NB4 (cell line): ENCODE results near the gene CLEC16A.

Experiments used
- DNase-seq: peaks from one replicate; pipeline ENCODE4 v3.0.0; 2010; ENCODE audit warnings: low read depth
- H3K4me3 ChIP-seq: one replicate; pipeline ENCODE4 v1.5.1; 2011; ENCODE audit warnings: mild to moderate bottlenecking, low read depth, low read length, moderate library complexity
- MYC ChIP-seq: IDR thresholded peaks from 2 replicates; pipeline ENCODE4 v1.6.1; 2011; ENCODE audit warnings: low read depth, low read length
- POLR2A ChIP-seq: IDR thresholded peaks from 2 replicates; pipeline ENCODE4 v1.6.1; 2011; ENCODE audit warnings: mild to moderate bottlenecking; ENCODE audit not compliant: insufficient read length; ENCODE audit errors: extremely low read depth
- TF ChIP-seq, protein P1 (sequence below): IDR thresholded peaks from 2 replicates; pipeline ENCODE4 v1.6.1; 2011; ENCODE audit warnings: low read depth, low read length
- TF ChIP-seq, protein P2 (sequence below): IDR thresholded peaks from one replicate; pipeline ENCODE4 v1.5.1; 2012; ENCODE audit warnings: low read depth, low read length

CLEC16A gene

DNA sequence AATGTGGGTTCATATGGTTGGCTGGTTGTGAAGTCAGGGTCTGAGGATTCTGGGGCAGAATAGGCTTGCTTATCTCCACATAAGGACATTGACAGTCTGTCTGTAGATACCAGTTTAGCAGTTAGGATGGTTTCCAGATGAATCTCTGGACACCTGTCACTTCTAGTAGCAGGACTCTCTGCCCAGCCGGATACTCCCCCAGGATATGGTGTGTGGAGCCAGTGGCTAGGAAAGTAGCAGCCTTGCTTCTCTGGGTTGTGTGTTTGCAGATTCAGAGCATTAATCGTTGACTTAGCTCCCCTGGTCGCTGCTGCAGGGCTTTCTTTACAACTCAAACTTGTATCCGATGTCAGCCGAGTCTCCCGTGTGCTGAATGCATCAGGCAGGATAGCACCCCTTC, 45.2 kb downstream of the CLEC16A start:
- no peak for DNase-seq
- TF ChIP-seq POLR2A (no peak), MYC (no peak)
- TF ChIP-seq, protein P1, sequence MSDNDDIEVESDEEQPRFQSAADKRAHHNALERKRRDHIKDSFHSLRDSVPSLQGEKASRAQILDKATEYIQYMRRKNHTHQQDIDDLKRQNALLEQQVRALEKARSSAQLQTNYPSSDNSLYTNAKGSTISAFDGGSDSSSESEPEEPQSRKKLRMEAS = no peak
- TF ChIP-seq, protein P2, sequence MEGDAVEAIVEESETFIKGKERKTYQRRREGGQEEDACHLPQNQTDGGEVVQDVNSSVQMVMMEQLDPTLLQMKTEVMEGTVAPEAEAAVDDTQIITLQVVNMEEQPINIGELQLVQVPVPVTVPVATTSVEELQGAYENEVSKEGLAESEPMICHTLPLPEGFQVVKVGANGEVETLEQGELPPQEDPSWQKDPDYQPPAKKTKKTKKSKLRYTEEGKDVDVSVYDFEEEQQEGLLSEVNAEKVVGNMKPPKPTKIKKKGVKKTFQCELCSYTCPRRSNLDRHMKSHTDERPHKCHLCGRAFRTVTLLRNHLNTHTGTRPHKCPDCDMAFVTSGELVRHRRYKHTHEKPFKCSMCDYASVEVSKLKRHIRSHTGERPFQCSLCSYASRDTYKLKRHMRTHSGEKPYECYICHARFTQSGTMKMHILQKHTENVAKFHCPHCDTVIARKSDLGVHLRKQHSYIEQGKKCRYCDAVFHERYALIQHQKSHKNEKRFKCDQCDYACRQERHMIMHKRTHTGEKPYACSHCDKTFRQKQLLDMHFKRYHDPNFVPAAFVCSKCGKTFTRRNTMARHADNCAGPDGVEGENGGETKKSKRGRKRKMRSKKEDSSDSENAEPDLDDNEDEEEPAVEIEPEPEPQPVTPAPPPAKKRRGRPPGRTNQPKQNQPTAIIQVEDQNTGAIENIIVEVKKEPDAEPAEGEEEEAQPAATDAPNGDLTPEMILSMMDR = no peak
- no peak overlapping the region for H3K4me3 ChIP-seq

DNA sequence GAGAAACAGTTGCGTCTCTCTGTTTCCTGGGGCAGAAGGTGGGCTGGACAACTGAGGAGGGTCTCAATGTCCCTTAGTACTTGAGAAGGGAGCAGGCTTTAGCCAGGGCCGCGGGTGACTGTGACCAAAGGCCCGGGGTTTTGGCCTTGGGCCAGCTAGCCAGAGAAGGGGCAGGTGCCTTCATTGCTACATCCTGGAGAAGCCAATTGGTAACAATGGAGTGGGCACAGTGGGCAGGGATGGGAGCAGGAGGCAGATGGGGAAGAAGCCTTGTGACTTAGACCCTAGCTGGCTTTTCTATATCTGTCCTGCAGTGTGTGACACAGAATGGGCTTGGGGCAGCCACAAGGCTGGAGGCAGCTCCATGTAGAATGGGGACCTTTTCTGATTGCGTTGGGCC, 46.0 kb downstream of the CLEC16A start:
- no peak overlapping the region for H3K4me3 ChIP-seq
- TF ChIP-seq, protein P1 = no peak
- TF ChIP-seq MYC (no peak), POLR2A (no peak)
- TF ChIP-seq, protein P2 = no peak
- no peak for DNase-seq

DNA sequence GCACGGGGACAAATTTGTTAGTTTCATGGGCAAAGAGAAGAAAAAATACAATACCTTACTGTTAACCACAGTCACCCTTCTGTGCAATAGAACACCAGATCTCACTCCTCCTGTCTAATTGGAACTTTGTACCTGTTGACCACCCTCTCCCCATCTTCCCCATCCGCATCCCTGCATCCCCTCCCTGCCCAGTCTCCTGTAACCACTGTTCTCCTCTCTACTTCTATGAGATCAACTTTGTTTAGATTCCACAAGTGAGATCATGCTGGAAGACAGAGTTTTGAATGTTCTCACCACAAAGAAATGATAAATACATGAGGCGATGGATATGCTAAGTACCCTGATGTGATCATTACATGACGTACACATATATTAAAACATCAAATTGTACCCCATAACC, 47.7 kb downstream of the CLEC16A start:
- no peak overlapping the region for H3K4me3 ChIP-seq
- no peak for DNase-seq
- TF ChIP-seq, protein P1 = no peak
- TF ChIP-seq POLR2A (no peak), MYC (no peak)
- TF ChIP-seq, protein P2 = no peak

DNA sequence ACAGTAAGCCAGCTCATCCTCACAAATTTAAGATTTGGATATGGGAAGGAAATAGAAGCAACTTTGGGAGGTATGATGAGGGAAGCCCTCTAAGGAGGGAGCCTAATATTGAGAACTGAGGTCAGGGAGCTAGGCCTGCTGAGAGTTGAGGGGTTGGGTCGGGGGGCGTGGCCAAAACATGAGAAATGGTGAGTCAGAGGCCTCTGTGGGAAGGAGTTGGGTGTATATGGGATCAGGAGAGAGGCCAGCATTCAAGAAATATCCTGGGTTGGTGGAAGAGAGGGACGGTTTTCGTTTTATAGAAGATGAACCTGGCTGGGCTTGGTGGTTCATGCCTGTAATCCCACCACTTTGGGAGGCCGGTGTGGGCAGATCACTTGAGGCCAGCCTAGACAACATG, 48.4 kb downstream of the CLEC16A start:
- no peak overlapping the region for H3K4me3 ChIP-seq
- peak; percentile 68 for DNase-seq
- TF ChIP-seq MYC = no peak
- TF ChIP-seq, protein P1 = no peak
- TF ChIP-seq, protein P2 = no peak
- no peak for TF ChIP-seq POLR2A

DNA sequence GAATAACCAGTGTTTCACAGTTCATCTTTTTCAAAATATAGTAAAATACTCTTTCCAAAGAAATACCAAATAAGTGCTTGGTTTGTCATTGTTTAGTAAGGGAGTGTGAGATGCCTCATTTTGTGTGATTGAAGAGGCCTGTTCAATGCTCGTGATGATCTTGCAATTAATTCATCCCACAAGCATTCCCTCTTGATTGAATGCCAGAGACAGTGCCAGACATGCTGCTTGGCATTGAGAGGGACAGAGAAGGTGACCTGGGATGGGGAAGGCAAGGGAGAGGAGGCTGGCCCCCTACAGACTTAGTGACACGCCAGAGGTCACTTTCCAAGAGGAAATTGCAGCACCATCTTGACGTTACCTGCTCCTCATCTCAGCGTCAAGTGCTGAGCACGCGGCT, 49.3 kb downstream of the CLEC16A start:
- no peak overlapping the region for H3K4me3 ChIP-seq
- DNase-seq = no peak
- TF ChIP-seq POLR2A = no peak
- no peak for TF ChIP-seq MYC
- TF ChIP-seq, protein P2 = no peak
- TF ChIP-seq, protein P1 = no peak

DNA sequence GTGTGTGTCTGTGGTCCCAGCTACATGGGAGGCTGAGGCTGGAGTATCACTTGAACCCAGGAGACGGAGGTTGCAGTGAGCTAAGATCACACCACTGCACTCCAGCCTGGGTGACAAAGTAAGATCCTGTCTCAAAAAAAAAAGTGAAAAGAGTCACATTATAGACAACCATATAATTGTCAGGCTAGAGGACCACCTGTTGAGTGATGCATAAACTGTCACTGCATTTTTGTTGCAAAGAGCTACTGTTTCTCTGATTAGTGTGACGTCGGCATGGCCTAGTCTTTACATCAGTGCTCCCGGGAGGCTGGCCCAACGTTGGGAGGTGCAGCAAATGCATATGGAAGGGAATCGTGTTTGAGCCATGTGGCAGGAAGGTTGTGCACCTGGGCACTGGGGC, 50.2 kb downstream of the CLEC16A start:
- DNase-seq = no peak

More for the DNA sequence above, 50.2 kb downstream of the CLEC16A start:
- TF ChIP-seq MYC (no peak), POLR2A (no peak)
- TF ChIP-seq, protein P1 = no peak
- TF ChIP-seq, protein P2 = no peak
- no peak overlapping the region for H3K4me3 ChIP-seq
